COLO668 (cell line): Measurements from ENCODE around the gene GBE1.

Experiments
- DNase-seq: peaks from one replicate; lab custom pipeline; 2025; ENCODE audit not compliant: unreplicated experiment; lab: John Stamatoyannopoulos, UW

Gene GBE1

DNA sequence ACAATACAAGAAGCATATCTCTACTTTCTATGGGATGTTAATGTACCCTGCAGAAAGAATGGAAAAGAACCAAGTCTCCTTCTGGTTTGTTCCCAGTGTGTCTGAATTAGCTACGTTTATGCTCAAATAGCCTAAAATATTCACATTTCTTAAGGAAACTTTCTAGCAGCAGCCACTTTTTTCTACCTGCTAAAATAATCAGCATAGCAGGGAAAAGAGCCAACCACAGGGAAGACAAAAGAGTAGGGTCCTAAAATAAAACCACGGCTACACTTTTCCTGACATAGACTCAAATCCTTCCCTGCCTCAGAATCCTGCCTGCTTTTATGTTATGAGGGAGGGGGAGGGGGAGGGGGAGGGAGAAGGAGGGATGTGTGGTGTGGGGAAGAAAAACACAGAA is 136.7 kb downstream of the GBE1 start:
- no peak for DNase-seq

GRCh38 chr3:81622395-81622794 is 139.1 kb downstream of the GBE1 start:
- DNase-seq = no peak

GRCh38 chr3:81621277-81621676 is 140.2 kb downstream of the GBE1 start:
- no peak for DNase-seq

DNA sequence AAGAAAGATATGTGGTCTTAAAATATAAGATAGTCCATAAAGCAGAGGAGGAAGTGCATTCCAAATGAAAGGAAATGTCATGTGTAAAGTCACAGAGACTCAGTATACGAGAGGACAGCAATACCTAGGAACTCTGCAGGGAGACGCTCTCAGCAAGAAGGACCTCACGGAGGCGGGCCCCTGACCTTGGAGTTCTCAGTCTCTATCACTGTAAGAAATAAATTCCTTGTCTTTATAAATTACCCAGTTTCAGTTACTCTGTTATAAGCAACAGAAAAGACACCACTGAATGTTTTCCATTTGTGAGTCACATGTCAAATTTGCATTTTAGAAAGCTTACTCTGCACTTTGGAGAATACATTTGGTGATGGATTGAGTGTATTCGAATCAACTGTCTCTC is 140.6 kb downstream of the GBE1 start:
- no peak for DNase-seq

DNA sequence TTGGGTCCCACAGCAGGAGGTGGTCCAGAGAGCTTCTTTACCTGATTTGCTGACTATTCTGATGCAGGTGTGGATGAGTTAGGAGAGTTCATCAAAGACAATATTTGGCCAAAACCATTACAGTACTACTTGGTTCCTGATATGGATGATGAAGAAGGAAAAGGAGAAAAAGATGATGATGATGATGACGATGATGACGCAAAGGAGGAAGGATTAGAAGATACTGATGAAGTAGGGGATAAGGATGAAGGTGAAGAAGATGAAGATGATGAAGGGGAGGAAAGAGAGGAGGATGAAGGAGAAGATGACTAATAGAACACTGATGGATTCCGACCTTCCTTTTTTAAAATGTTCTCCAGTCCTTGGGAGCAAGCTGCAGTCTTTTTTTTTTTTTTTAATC is 148.7 kb downstream of the GBE1 start:
- no peak for DNase-seq

- no peak for DNase-seq
Observed at GRCh38 chr3:81602781-81603180, 158.7 kb downstream of the GBE1 start.

DNA sequence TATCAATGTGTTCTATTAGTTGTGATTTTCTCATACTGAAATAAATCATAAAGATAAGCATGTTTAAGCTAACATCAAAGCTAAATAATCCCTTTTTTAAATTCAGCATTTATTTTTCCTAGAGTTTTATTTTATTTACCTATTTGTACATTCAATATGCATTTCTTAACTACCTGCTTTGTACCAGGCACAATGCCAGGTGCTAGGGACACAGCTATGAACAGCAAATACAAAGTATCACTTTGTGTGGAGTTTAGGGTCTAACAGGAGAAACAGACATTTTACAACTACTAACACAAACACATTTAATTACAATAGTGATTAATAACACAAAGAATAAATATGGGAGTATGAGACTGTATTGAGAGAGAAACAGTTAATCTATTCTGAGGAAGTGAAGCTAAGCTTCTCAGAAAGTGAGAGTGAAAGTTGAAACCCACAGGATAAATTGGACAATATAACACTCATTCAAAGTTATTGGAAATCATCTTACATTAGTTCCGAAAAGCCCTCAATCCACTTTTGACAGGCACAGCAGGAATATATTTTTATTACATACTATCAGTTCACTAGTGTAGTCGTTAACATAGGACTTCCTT is 159.6 kb downstream of the GBE1 start:
- no peak for DNase-seq

- DNase-seq = no peak
Observed at GRCh38 chr3:81592101-81592500, 169.3 kb downstream of the GBE1 start.

- no peak for DNase-seq
Observed at GRCh38 chr3:81585937-81586336, 175.5 kb downstream of the GBE1 start.

DNA sequence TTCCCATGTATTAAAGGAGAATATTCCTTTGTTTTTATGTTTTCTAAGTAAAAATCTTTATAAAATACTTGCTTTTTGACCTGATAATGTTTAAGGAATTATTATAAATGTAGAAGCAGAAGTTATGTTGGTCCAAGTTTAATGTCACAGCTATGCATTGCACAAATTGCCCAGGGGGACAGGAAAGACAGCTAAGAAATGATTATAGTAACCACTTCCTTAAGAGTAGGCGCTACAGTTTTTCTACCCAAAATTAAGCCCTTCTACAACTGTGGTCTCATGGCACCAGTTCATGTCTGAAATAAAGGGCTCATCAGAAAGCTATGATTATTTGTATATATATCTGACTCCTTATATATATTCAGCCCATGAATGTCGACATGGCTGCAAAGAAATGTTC is 176.4 kb downstream of the GBE1 start:
- DNase-seq = no peak

- peak; percentile 6 for DNase-seq
Observed at GRCh38 chr3:81581966-81582599, 179.4 kb downstream of the GBE1 start.

- no peak for DNase-seq
Observed at GRCh38 chr3:81580355-81580754, 181.1 kb downstream of the GBE1 start.

- no peak for DNase-seq
Observed at GRCh38 chr3:81579744-81580143, 181.7 kb downstream of the GBE1 start.

- DNase-seq = no peak
Observed at GRCh38 chr3:81572201-81572756, 189.2 kb downstream of the GBE1 start.

DNA sequence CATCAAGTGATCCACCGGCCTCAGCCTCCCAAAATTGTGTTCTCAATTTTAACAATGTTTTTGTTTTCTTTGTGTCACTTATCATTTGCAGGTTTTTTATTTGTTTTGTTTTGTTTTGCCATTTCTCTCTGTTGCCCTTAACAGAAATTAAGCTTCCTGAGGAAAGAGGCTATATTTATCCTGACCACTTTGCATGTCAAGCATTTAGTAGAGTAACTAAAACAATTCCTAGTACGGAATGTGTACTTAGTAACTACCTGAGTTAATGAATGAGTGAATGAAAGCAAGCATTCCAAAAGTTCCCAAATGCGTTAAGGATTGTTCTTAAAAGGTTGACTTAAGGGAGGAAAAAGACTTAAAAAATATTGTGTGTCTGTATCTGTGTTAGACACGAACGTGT is 193.1 kb downstream of the GBE1 start:
- DNase-seq = no peak

DNA sequence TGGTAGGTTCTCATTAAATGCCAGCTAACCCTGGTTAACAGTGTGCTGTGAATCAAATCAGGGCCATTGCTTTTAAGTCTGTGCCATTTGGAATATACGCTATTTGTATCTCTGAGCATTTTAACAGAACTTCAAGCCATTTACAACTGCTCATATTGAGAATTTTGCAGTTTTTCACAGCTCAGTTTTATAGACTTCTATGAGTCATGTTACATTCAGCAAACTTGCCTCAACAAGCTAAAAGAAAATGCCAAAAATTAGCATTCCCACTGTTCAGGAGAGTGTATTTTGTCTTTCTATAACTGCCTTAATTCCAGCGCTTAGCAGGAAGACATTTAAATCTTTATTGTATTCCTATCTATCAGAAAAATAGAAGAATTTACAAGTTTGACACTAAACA is 196.4 kb downstream of the GBE1 start:
- no peak for DNase-seq

DNA sequence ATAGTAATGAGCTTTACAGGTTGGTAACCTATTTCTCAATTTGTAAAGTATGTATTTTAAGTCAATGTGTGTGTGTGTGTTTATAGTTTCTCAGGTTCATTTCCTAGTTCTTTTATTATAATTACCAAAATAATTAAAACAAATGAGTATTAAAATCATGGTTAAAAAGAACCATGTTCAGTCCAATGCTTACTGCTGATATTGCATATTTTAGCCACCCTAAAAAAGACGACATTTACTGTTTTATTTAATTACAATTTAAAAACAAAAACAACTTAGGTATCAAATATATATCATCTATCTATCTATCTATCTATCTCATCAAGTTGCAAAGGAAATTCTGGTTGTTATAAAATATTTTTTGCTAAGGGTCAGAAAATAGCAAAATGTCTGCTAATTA is 203.3 kb downstream of the GBE1 start:
- no peak for DNase-seq

- no peak for DNase-seq
Observed at GRCh38 chr3:81554801-81555200, 206.6 kb downstream of the GBE1 start.

- DNase-seq = no peak
Observed at GRCh38 chr3:81554388-81554787, 207.1 kb downstream of the GBE1 start.

GRCh38 chr3:81550415-81550814 is 211.0 kb downstream of the GBE1 start:
- DNase-seq = no peak

- DNase-seq = no peak
Observed at GRCh38 chr3:81549831-81550230, 211.6 kb downstream of the GBE1 start.

- no peak for DNase-seq
Observed at GRCh38 chr3:81549388-81549787, 212.1 kb downstream of the GBE1 start.

GRCh38 chr3:81545572-81545971 is 215.9 kb downstream of the GBE1 start:
- no peak for DNase-seq
